Measurements from ENCODE around the gene PPP1R27.

PPP1R27 gene

DNA sequence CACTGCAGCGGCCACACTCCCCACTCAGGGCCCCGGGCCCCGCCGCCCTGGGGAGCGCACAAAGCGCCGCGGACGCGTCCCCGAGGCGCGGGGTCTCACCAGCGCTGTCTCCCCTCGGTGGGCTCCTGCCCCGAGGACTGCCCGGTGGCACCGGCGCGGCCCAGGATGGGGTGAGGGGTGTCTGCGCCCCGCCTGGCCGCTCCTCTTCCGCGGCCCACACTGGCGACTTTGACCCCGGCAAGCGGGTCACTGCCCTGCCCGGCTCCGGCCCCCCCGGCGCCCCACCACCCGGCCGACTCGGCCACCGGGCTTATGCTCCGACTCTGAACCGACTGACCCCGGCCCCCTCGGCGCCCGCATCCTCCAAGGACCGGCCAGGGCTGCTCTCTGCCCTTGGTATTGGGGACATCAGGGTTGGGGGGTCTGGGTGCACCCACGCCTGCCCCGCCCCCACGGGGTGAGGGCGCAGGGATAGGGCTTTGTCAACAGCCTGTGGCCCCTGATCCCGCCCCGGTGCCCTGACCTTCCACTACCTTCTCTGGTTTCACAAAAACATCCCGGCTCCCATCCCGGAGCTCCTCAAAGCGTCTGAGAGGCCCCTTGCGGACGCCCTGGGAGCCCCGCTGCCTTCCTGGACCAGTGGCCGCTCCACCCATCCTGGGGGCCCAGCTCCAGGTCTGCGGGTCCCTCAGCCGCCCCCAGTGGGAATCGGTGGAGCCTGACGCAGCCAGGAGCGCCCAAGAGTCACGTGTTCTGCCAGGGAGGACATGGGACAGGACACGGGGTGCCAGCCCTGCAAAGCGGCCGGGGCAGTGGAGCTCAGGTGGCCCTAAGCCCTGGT lies 30.1 kb downstream of the PPP1R27 start:
- no peak for DNase-seq (ENCODE audit: low spot score)

DNA sequence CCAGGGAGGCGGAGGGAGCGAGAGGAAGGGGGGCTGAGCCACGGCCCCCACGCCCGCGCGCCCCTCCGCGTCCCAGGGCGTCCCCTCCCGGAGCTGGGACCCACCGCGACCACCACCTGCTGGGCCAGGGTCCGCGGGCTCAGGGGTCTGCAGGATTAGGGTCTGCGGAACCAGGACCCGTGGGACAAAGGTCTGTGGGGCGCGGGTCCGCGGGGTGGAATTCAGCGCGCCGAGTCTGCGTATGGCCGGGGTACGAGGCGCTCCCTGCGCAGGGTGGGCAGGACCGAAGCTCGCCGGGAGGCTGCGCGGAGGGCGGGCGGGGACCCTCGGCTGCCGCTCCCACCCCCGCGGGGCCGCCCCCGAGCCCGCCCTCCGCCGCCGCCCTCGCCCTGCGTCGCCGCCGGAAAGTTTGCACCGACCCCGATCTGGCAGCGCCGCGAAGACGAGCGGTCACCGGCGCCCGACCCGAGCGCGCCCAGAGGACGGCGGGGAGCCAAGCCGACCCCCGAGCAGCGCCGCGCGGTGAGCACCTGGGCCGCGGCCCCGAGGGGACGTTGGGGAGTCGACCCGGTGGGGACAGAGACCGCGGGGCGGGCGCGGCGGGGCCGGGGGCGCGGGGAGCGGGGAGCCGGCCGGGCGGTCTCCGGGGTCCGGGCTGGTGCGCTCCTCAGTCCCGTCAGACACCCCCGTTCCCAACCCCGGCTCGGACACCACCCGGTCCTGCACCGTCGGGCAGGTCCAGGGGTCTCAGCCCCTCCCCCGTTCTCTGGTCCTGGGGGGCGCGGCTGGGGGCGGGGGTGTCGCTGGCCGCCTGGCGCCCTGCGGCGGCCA lies 30.9 kb downstream of the PPP1R27 start, which contains the start of gene GCGR:
Gene GCGR (plus strand): TSS at position 423 of the 831 bp plus-strand sequence. CDS start 4,869 bp downstream, outside the sequence.
- DNase-seq (ENCODE audit: low spot score), result no peak

DNA sequence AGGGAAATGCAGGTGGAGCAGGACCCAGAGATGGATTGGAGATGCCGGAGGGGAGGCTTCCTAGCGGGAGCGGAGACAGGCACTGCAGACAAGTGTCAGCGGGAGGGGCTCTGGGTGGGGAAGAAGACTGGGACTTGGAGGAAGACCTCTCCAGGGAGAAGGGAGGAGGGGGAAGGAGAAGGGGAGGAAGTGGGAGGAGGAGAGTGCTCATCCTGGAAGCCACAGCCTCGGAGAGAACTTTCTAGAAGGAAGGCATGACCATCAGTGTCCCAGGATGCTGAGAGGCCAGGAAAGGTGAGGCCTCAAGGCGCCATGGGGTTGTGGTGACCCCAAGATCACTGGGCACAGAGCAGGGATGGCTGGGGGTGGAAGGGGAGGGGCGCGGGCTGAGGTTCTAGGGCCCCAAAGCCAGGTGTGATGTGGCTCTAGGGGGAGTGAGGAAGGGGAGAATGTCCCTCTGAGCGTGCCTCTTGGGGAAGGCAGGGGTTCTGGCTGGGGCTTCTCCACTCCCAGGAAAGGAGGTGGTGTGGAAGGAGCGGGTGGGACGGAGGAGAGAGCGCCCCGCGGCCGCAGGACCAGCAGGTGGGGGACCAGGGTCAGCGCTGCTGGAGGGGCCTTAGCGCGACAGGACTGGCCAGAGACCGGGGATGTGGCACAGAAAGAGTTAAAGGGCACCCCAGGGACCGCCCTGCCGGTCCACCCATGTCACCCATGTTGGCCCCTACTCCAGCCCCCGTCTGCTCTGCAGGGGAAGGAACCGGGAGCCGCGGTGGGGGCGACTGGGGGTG lies 31.8 kb downstream of the PPP1R27 start:
- no peak for DNase-seq (ENCODE audit: low spot score)

DNA sequence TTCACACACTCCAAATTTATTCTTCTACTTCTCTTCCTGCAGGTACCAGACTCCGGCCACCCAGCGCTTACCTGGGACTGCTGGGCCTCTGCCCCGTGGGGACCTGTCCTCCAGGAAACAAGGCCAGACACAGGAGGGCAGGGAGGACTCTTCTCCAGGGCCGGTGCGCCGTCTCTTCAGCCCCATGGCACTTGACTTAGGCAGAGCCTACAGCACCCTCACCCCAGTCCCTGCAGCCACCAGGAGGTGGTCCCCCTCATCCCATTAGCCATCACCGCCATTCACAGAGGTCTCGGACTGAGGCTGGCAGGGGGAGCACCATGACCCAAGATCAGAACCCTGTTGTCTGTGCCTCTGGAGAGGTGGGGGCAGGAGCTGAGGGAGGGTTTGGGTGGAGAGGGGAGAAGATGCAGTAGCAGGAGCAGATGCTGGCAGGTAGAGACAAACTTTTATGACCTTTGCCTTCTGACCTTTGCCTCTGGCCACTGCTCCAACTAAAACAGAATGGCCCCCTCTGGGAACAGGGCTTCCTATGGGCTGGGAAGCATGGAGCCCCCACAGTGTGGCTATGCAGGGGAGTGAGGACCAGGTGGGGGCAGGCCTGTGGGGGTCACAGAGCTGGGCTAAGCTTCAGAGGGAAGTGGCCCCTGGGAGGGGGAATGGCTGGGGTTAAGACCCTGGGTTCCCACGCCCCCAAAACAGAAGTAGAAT lies 32.6 kb downstream of the PPP1R27 start:
- no peak for DNase-seq (ENCODE audit: low spot score)

DNA sequence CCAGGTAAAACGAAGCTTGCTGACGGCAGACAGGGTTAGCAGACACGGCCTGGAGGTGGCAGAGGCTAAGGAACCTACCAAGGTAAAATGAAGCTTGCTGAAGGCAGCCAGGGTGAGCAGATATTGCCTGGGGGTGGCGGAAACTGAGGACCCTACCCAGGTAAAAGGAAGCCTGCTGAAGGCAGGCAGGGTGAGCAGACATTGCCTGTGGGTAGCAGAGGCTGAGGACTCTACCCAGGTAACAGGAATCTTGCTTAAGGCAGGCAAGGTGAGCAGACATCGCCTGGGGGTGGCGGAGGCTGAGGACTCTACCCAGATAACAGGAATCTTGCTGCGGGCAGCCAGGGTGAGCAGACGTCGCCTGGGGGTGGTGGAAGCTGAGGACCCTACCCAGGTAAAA lies 33.5 kb downstream of the PPP1R27 start:
- no peak for DNase-seq (ENCODE audit: low spot score)

DNA sequence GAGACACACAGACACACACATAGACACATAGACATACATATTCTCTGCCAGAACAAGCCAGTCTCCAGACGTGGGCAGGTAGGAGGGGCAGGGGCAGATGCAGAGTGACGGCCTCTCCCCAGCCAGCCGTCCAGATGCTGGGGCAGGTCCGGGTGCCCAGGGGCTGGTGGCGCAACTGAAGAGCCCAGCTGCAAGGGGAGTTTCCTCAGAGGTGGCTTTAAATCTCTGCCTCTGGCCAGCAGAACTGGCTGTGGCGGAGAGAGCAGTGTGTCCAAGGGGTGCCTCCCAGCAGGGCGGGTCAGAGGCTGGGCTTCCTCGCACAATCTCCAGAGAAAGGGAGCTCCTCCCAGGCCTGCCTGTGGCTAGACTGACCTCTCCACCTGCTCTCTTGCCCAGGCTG lies 40.3 kb downstream of the PPP1R27 start:
- no peak for DNase-seq (ENCODE audit: low spot score)

DNA sequence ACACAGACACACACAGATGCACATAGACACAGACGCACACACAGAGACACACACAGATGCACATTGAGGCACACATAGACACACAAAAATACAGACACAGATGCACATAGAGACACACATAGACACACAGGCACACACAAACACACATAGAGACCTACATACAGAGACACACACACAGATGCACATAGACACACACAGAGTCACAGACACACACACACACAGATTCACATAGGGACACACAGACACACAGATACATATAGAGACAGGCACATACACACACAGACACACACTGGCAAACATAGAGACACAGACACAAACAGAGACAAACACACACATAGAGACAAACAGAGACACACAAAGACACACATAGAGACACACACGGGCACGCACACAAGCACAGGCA lies 40.8 kb downstream of the PPP1R27 start:
- no peak for DNase-seq (ENCODE audit: low spot score)

DNA sequence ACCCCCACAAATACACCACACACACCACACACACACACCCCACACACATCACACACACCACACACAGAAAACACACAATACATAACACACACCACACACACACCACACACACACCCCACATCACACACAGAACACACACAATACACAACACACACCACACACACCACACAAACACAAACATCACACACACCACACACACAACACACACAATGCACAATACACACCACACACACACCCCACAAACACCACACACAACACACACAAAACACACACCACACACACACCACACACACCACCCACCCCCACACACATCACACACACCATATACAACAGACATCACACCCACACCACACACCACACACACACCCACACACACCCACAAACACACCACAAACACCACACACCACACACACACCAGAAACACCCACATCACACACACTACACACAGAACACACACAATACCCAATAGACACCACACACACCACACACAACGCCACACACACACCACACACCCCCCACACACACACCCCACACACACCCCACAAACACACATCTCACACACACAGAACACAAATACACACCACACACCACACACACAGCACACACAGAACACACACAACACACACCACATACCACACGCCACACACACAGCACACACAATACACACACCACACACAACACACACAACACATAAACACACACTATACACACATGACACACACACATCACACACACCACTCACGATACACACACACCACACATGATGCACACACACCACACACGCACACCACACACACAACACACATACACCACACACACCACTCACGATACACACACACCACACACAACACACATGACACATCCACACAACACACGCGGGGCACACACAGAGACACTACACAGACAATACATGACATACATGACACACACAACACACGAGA lies 41.9 kb downstream of the PPP1R27 start:
- DNase-seq (ENCODE audit: low spot score), result no peak

Measured in cerebellar cortex (tissue), 1 donor.